ENCODE measurements around the gene DBP. TPM values are rescaled to one million over a fixed set of nuclear protein-coding genes. Genes with fewer than 3 reads are reported as not detected.
A peak's percentile ranks its signal among the peaks of the same experiment; 100 is the strongest.

DBP gene
- total RNA-seq, 1 experiment from 2014 or later: 12.6 TPM

GRCh38 chr19:48614436-48615230, 22.5 kb downstream of the DBP start, which contains the start of gene FAM83E:
Gene FAM83E (minus strand): TSS chr19:48615076. CDS start chr19:48613372, 1,704 bp downstream.
- no peak within 1 kb of the TSS for H3T11ph ChIP-seq (ENCODE audit: low read length)
- peaks cover 3% of the 10 kb centered on the region; the same call in 1 of the 2 replicates for H3K4me1 ChIP-seq (ENCODE audit: insufficient read depth, low read length)
- no peak within 1 kb of the TSS for H2BK12ac ChIP-seq (ENCODE audit: insufficient read length, low read depth, low read length)
- H4K20me1 ChIP-seq (ENCODE audit: control insufficient read depth, insufficient read depth, insufficient read length): no peaks in the 10 kb centered on the region
- peak; percentile 94 for DNase-seq
- no peak within 1 kb of the TSS for H2AK5ac ChIP-seq (ENCODE audit: insufficient read length, low read length)
- Mint-ChIP-seq H3K9me3 (no peaks in the 10 kb centered on the region; a peak in 1 of 5 replicates), H3K27me3 (ENCODE audit: low read depth) (no peaks in the 10 kb centered on the region; the same call in 1 of the 2 replicates), H3K4me3 (peak within 1 kb of the TSS; percentile 42 to 68), H3K4me1 (peaks cover 32 to 48% of the 10 kb centered on the region in 2 experiments), H3K36me3 (ENCODE audit: insufficient read depth in 1 of 3, low read depth in 3 of 3) (peaks cover 36 to 56% (median 50%) of the 10 kb centered on the region in 3 experiments), H3K27ac (peak within 1 kb of the TSS; percentile 96 to 98 (median 97))
- no peak within 1 kb of the TSS for H2BK120ac ChIP-seq (ENCODE audit: low read depth, low read length, poor library complexity, severe bottlenecking)
- no peak within 1 kb of the TSS for H2BK20ac ChIP-seq (ENCODE audit: low read depth, low read length, poor library complexity, severe bottlenecking)
- no peak within 1 kb of the TSS for H4K8ac ChIP-seq (replicated peaks; ENCODE audit: insufficient read length, low read depth, low read length)
- no peak within 1 kb of the TSS for H3K4ac ChIP-seq (ENCODE audit: low read depth, low read length)
- H3K27ac ChIP-seq (ENCODE audit: insufficient read length, low read depth, low read length): peak within 1 kb of the TSS; percentile 47
- no CpG with 5 or more reads among the region's 31 CpGs for WGBS (ENCODE audit: extremely low coverage, insufficient read length, low lambda C conversion rate)
- H3K79me1 ChIP-seq (ENCODE audit: insufficient read depth, low read depth, low read length, poor library complexity, severe bottlenecking): peaks cover 4% of the 10 kb centered on the region
- no peak within 1 kb of the TSS for H2AFZ ChIP-seq (ENCODE audit: low read length)
- H2BK15ac ChIP-seq (ENCODE audit: low read depth, low read length): no peak within 1 kb of the TSS
- H3K27me3 ChIP-seq (ENCODE audit: insufficient read depth, low read length): no peaks in the 10 kb centered on the region
- H3K23ac ChIP-seq (ENCODE audit: insufficient read length, low read depth, low read length): no peak within 1 kb of the TSS
- no peak within 1 kb of the TSS for H3K56ac ChIP-seq (ENCODE audit: insufficient read length, low read depth, low read length)
- no peak within 1 kb of the TSS for H2BK5ac ChIP-seq (ENCODE audit: insufficient read length, low read length)
- peak within 1 kb of the TSS; percentile 5 for H3K9ac ChIP-seq (ENCODE audit: extremely low read depth, insufficient read length, low read length)
- H3K79me2 ChIP-seq (ENCODE audit: insufficient read depth, low read length): peaks cover 18% of the 10 kb centered on the region
- peak within 1 kb of the TSS; percentile 44 for H3K14ac ChIP-seq (ENCODE audit: insufficient read depth, low read length)
- peaks cover 8% of the 10 kb centered on the region for H3K23me2 ChIP-seq (ENCODE audit: insufficient read length, low read depth, low read length, poor library complexity, severe bottlenecking)
- TF ChIP-seq CTCF (conservative IDR thresholded peaks at IDR 0.05): no peak
- H4K91ac ChIP-seq (ENCODE audit: insufficient read length, low read depth, low read length): no peak within 1 kb of the TSS
- peak within 1 kb of the TSS; percentile 21 for H3K4me2 ChIP-seq (ENCODE audit: insufficient read depth, insufficient read length, low read length)
- no peaks in the 10 kb centered on the region for H3K9me3 ChIP-seq (ENCODE audit: control insufficient read depth, low read depth, low read length)
- peak within 1 kb of the TSS; percentile 19 for H3K18ac ChIP-seq (ENCODE audit: insufficient read length, low read depth, low read length)
- H4K5ac ChIP-seq (ENCODE audit: insufficient read length, low read depth, low read length): no peak within 1 kb of the TSS
